Measurements from ENCODE around the gene PSRC1. TPM values are rescaled to one million over a fixed set of nuclear protein-coding genes. Genes with fewer than 3 reads are reported as not detected.

Gene PSRC1
- total and polyA plus RNA-seq, 12 donors: 0.52 to 13.2 (median 2.5) TPM

DNA sequence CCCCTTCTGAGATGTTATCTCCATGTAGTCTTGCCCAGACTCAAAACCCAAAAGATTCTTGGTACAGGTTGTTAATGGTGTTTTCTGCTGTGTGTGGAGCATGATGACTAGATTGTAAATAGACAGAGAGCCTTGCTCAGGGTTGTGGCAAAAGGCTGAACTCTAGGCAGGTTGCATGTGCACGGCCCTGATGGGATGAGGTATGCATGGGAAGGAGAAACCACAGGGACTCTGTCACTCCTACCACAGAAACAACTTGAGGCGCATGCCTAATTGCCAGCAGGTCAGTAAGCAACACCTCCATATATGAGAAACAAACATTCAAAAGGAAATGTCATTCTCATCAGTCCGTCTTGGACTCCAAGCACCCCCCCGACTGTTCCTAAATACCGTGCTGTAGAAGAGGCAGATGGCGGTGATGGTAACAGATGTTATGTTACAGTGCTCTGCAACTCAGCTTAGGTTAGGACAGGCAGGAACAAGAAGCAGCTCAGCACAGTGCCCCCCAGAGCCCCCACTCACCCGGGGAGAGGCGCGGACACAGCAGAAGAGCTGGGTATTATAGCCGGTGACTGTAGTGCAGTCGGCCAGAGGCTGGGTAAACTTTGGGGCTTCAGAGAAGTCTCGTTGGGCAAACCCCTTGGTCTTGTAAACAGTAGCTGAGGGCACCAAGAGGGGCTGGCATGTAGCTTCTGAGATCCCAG lies 12.9 kb upstream of the PSRC1 start:
- intact Hi-C loops (cut with DNase I): no loop called here
- TF ChIP-seq, protein P1, sequence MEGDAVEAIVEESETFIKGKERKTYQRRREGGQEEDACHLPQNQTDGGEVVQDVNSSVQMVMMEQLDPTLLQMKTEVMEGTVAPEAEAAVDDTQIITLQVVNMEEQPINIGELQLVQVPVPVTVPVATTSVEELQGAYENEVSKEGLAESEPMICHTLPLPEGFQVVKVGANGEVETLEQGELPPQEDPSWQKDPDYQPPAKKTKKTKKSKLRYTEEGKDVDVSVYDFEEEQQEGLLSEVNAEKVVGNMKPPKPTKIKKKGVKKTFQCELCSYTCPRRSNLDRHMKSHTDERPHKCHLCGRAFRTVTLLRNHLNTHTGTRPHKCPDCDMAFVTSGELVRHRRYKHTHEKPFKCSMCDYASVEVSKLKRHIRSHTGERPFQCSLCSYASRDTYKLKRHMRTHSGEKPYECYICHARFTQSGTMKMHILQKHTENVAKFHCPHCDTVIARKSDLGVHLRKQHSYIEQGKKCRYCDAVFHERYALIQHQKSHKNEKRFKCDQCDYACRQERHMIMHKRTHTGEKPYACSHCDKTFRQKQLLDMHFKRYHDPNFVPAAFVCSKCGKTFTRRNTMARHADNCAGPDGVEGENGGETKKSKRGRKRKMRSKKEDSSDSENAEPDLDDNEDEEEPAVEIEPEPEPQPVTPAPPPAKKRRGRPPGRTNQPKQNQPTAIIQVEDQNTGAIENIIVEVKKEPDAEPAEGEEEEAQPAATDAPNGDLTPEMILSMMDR (IDR thresholded peaks at IDR 0.05): no peak
- no peak for TF ChIP-seq POLR2A (IDR thresholded peaks at IDR 0.05)
- WGBS, 4 donors: 78 to 89% (median 80%) methylated on average over 9 to 12 of the region's 12 CpGs
- H3K27ac ChIP-seq: no peak overlapping the region
- H3K4me1 ChIP-seq (replicated peaks in 1 of 2): peaks cover 0 to 20% of the 10 kb centered on the region in 2 donors
- DNase-seq: no peak
- H3K4me3 ChIP-seq: no peak overlapping the region
- no peaks in the 10 kb centered on the region for H3K27me3 ChIP-seq
- no peaks in the 10 kb centered on the region for H3K9me3 ChIP-seq (replicated peaks in 1 of 3)
- no peaks in the 10 kb centered on the region for H3K36me3 ChIP-seq (replicated peaks in 1 of 2)

DNA sequence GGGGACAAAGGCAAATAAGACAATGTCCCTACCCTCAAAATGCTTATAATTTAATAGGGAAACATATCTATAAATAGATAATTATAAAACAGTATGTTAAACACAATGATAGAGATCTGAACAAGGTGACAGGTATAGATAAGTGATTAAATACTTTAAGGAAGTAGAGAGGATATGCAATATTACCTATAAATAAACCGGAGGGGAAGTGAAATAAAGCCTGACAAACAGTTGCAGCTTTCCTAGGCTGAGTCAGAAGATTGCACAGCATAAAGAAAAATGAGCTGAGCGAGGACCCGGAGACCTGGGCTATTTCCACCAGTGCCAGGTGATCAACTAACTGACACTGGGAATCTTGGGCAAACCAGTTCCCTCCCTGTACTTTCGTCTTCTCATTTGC lies 11.5 kb upstream of the PSRC1 start:
- Histone ChIP-seq H3K36me3 (replicated peaks in 1 of 2) (no peaks in the 10 kb centered on the region), H3K27ac (no peak overlapping the region), H3K9me3 (replicated peaks in 1 of 3) (no peaks in the 10 kb centered on the region), H3K27me3 (no peaks in the 10 kb centered on the region), H3K4me3 (no peak overlapping the region), H3K4me1 (replicated peaks in 1 of 2) (peaks cover 0 to 16% of the 10 kb centered on the region in 2 donors)
- WGBS, 4 donors: 52 to 64% (median 58%) methylated on average over 4 of the region's 4 CpGs
- DNase-seq: no peak
- no peak for TF ChIP-seq POLR2A (IDR thresholded peaks at IDR 0.05)
- TF ChIP-seq, protein P1 (IDR thresholded peaks at IDR 0.05): no peak
- intact Hi-C loops (cut with DNase I): no loop called here

DNA sequence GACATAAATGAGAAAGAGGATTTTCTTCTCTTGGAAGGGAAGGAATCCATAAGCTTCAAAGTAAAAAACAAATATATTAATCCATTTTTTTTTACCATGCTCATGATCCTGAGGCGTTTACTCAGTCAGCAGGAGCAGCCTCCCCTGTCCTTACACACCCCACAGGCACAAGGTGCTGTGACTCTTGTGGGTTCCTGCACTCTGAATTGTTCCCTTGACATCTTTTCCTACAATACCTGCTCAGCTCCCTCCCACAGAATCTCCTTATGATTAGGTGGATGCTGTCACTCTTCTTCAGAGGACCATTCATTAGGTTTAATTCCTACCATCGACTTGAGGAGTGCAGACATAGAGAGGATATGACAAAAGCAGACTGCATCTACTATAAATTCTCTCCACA lies 10.1 kb upstream of the PSRC1 start:
- intact Hi-C loops (cut with DNase I): no loop called here
- H3K4me1 ChIP-seq (replicated peaks in 1 of 2): peaks cover 0 to 1% of the 10 kb centered on the region in 2 donors
- no peak for DNase-seq
- 73 to 85% (median 78%) methylated on average over 2 of the region's 2 CpGs for WGBS, 4 donors
- H3K27me3 ChIP-seq: no peaks in the 10 kb centered on the region
- H3K9me3 ChIP-seq (replicated peaks in 1 of 3): no peaks in the 10 kb centered on the region
- H3K4me3 ChIP-seq: no peak overlapping the region
- H3K36me3 ChIP-seq (replicated peaks in 1 of 2): no peaks in the 10 kb centered on the region
- no peak for TF ChIP-seq POLR2A (IDR thresholded peaks at IDR 0.05)
- TF ChIP-seq, protein P1 (IDR thresholded peaks at IDR 0.05): no peak
- H3K27ac ChIP-seq: no peak overlapping the region

DNA sequence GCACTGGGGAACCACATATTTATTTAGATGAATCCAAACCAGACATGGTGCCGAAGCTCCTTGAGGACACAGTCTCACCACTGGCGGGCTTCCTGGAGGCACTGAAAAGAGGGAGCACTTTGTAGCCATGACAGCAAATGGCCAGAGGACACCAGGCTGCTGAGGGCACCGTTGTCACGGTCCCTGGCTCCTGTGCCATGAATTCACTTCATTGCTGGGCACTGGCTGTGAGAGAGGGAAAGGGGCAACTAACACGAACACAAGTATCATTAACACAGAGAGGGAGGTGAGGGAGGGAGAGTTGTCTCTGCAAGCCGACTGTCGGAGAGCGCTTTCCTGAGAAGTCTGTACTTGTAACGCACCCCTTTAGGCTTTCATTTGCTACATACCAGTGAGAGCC lies 9.4 kb upstream of the PSRC1 start:
- WGBS, 4 donors: 75 to 86% (median 79%) methylated on average over 9 of the region's 9 CpGs
- Histone ChIP-seq H3K4me1 (replicated peaks in 1 of 2) (no peaks in the 10 kb centered on the region), H3K4me3 (no peak overlapping the region), H3K9me3 (replicated peaks in 1 of 3) (no peaks in the 10 kb centered on the region), H3K27me3 (no peaks in the 10 kb centered on the region), H3K27ac (no peak overlapping the region), H3K36me3 (replicated peaks in 1 of 2) (no peaks in the 10 kb centered on the region)
- TF ChIP-seq, protein P1 (IDR thresholded peaks at IDR 0.05): no peak
- no peak for TF ChIP-seq POLR2A (IDR thresholded peaks at IDR 0.05)
- intact Hi-C loops (cut with DNase I): no loop called here
- no peak for DNase-seq
